ENCODE results near the gene PRORP.
"Not testable (repeated sequence)": the region's sequence is repeated elsewhere in the genome, so short reads cannot be mapped to it uniquely, and the experiment has no call there.

DNA sequence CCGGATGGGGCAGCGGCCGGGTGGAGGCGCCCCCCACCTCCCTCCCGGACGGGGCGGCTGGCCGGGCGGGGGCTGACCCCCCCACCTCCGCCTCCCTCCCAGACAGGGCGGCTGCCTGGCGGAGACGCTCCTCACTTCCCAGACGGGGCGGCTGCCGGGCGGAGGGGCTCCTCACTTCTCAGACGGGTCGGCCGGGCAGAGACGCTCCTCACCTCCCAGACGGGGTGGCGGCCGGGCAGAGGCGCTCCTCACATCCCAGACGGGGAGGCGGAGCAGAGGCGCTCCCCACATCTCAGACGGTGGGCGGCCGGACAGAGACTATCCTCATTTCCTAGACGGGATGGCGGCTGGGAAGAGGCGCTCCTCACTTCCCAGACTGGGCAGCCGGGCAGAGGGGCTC lies 30.2 kb downstream of the PRORP start:
- not testable (repeated sequence) for TF ChIP-seq RAD21 (conservative IDR thresholded peaks at IDR 0.05 in 1 of 2, IDR thresholded peaks at IDR 0.05 in 1 of 2); HDAC2 (IDR thresholded peaks at IDR 0.05); POLR2A (IDR thresholded peaks at IDR 0.05; ENCODE audit: low read length); CHD2 (IDR thresholded peaks at IDR 0.05; ENCODE audit: low read length, partially characterized antibody); MAFK (IDR thresholded peaks at IDR 0.05; ENCODE audit: partially characterized antibody)
- TF ChIP-seq, protein P1, sequence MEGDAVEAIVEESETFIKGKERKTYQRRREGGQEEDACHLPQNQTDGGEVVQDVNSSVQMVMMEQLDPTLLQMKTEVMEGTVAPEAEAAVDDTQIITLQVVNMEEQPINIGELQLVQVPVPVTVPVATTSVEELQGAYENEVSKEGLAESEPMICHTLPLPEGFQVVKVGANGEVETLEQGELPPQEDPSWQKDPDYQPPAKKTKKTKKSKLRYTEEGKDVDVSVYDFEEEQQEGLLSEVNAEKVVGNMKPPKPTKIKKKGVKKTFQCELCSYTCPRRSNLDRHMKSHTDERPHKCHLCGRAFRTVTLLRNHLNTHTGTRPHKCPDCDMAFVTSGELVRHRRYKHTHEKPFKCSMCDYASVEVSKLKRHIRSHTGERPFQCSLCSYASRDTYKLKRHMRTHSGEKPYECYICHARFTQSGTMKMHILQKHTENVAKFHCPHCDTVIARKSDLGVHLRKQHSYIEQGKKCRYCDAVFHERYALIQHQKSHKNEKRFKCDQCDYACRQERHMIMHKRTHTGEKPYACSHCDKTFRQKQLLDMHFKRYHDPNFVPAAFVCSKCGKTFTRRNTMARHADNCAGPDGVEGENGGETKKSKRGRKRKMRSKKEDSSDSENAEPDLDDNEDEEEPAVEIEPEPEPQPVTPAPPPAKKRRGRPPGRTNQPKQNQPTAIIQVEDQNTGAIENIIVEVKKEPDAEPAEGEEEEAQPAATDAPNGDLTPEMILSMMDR (IDR thresholded peaks at IDR 0.05) = not testable (repeated sequence)
- TF ChIP-seq, protein P2, sequence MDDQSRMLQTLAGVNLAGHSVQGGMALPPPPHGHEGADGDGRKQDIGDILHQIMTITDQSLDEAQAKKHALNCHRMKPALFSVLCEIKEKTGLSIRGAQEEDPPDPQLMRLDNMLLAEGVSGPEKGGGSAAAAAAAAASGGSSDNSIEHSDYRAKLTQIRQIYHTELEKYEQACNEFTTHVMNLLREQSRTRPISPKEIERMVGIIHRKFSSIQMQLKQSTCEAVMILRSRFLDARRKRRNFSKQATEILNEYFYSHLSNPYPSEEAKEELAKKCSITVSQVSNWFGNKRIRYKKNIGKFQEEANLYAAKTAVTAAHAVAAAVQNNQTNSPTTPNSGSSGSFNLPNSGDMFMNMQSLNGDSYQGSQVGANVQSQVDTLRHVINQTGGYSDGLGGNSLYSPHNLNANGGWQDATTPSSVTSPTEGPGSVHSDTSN (IDR thresholded peaks at IDR 0.05) = not testable (repeated sequence)

Measured in A549 (cell line).